ENCODE measurements around the gene NOTCH3. TPM values are rescaled to one million over a fixed set of nuclear protein-coding genes. Genes with fewer than 3 reads are reported as not detected.
A peak's percentile ranks its signal among the peaks of the same experiment; 100 is the strongest.

NOTCH3 gene
- total and polyA plus RNA-seq, 4 donors, result 0.49 to 3.7 (median 2.9) TPM

- TF ChIP-seq CTCF (IDR thresholded peaks at IDR 0.05; ENCODE audit: low read depth, low read length, missing input control) (no peak), FOXA2 (IDR thresholded peaks at IDR 0.05) (no peak), MAX (IDR thresholded peaks at IDR 0.05) (no peak), HNF4A (conservative IDR thresholded peaks at IDR 0.05) (no peak), JUND (IDR thresholded peaks at IDR 0.05) (no peak), YY1 (IDR thresholded peaks at IDR 0.05) (no peak), HNF4G (IDR thresholded peaks at IDR 0.05) (no peak)
These were observed 25.2 kb downstream of the NOTCH3 start (continued) for GRCh38 chr19:15175609-15176008.

GRCh38 chr19:15173746-15174404, 26.9 kb downstream of the NOTCH3 start:
- DNase-seq (ENCODE audit: low spot score), result no peak
- peaks cover 0 to 2% (median 0%) of the 10 kb centered on the region in 4 donors for H3K27me3 ChIP-seq (ENCODE audit: control insufficient read depth in 4 of 4, insufficient read depth in 4 of 4, low read length in 3 of 4)
- H3K9ac ChIP-seq (ENCODE audit: low read depth in 1 of 2, low read length in 2 of 2), result no peak overlapping the region
- H3K36me3 ChIP-seq (ENCODE audit: control insufficient read depth in 4 of 4, insufficient read depth in 3 of 4, low read depth in 1 of 4, low read length in 3 of 4), result no peaks in the 10 kb centered on the region
- TF ChIP-seq MAX (IDR thresholded peaks at IDR 0.05), result no peak
- TF ChIP-seq TAF1 (conservative IDR thresholded peaks at IDR 0.05), result no peak
- peak; percentile 6 for TF ChIP-seq CTCF (IDR thresholded peaks at IDR 0.05; ENCODE audit: low read depth, low read length, missing input control)
- no peak for TF ChIP-seq RXRA (IDR thresholded peaks at IDR 0.05)
- TF ChIP-seq RAD21 (IDR thresholded peaks at IDR 0.05), result peak; percentile 41 to 60
- no peak for TF ChIP-seq REST (IDR thresholded peaks at IDR 0.05)
- TF ChIP-seq ZBTB33 (IDR thresholded peaks at IDR 0.05), result no peak
- no peak overlapping the region for H3K27ac ChIP-seq (ENCODE audit: low read depth in 1 of 2, low read length in 2 of 2)
- 96% methylated on average over 37 of the region's 37 CpGs for WGBS
- H3K4me3 ChIP-seq (ENCODE audit: low read depth in 1 of 3, low read length in 3 of 3), result no peak overlapping the region
- H3K4me1 ChIP-seq (ENCODE audit: control insufficient read depth in 4 of 4, insufficient read depth in 4 of 4, low read length in 3 of 4), result peaks cover 3 to 8% (median 5%) of the 10 kb centered on the region in 4 donors
- H3K9me3 ChIP-seq (ENCODE audit: control insufficient read depth in 4 of 4, low read length in 3 of 4), result no peaks in the 10 kb centered on the region

Data from liver (tissue), 9 donors.